PC-3 (cell line): Measurements from ENCODE around the gene LTB4R2. TPM values are rescaled to one million over a fixed set of nuclear protein-coding genes. Genes with fewer than 3 reads are reported as not detected.
A peak's percentile ranks its signal among the peaks of the same experiment; 100 is the strongest.

ENCODE experiments used
- ATAC-seq: fragments of 200-7000 bp; cut with Tn5 transposase; 2 replicates; pipeline ENCODE4 v1.9.1; 2020; ENCODE audit warnings: mild to moderate bottlenecking, moderate library complexity
- BruUV-seq: library from RNA; stranded (reverse); fragments of 400-500 nt; replicated peaks from 2 replicates; lab custom pipeline; 2021; lab: Mats Ljungman, UMichigan
- CTCF ChIA-PET: fragments of 300-600 bp; sonication (Branson Sonifier 250); formaldehyde crosslinking; loops from one replicate; lab custom pipeline; 2022; ENCODE audit warnings: antibody characterized with exemption; lab: Charles Lee
- POLR2A ChIA-PET: fragments of 300-600 bp; sonication (Branson Sonifier 250); formaldehyde crosslinking; loops from one replicate; lab custom pipeline; 2022; ENCODE audit warnings: antibody characterized with exemption; ENCODE audit not compliant: unreplicated experiment; lab: Charles Lee
- DNase-seq: peaks from one replicate; pipeline ENCODE4 v3.0.0-alpha.2; 2015
- H2AFZ ChIP-seq: fragments of 300-600 bp; sonication (generic); 2 replicates; pipeline ENCODE4 v1.6.0; 2016; ENCODE audit warnings: antibody characterized with exemption, low read length
- H3F3A ChIP-seq: fragments of 300-600 bp; sonication (generic); one replicate; pipeline ENCODE4 v1.6.0; 2017; ENCODE audit warnings: antibody characterized with exemption, low read length, control low read depth, mild to moderate bottlenecking; ENCODE audit not compliant: unreplicated experiment
- H3K27ac ChIP-seq: fragments of 300-600 bp; sonication (generic); 2 replicates; pipeline ENCODE4 v1.5.1; 2016; ENCODE audit warnings: mild to moderate bottlenecking, low read length
- H3K27me3 ChIP-seq: fragments of 300-600 bp; sonication (generic); 2 replicates; pipeline ENCODE4 v1.6.1; 2016; ENCODE audit warnings: low read length, mixed read lengths
- H3K36me3 ChIP-seq: fragments of 300-600 bp; sonication (generic); 2 replicates; pipeline ENCODE4 v1.6.1; 2016; ENCODE audit warnings: low read depth, mixed run types, low read length, mixed read lengths
- H3K4me1 ChIP-seq: fragments of 300-600 bp; sonication (generic); 2 replicates; pipeline ENCODE4 v1.5.1; 2016; ENCODE audit warnings: low read length; ENCODE audit not compliant: insufficient read depth
- H3K4me2 ChIP-seq: fragments of 300-600 bp; sonication (generic); 2 replicates; pipeline ENCODE4 v1.6.0; 2016; ENCODE audit warnings: low read length
- H3K4me3 ChIP-seq: fragments of 300-600 bp; sonication (generic); 2 replicates; pipeline ENCODE4 v1.5.1; 2016; ENCODE audit warnings: mild to moderate bottlenecking, low read length, mixed read lengths
- H3K79me2 ChIP-seq: fragments of 300-600 bp; sonication (generic); 2 replicates; pipeline ENCODE4 v1.6.1; 2017; ENCODE audit warnings: low read length, mixed read lengths
- H3K9ac ChIP-seq: fragments of 300-600 bp; sonication (generic); 2 replicates; pipeline ENCODE4 v1.6.0; 2016; ENCODE audit warnings: mild to moderate bottlenecking, low read length
- H3K9me2 ChIP-seq: fragments of 300-600 bp; sonication (generic); replicated peaks from 2 replicates; pipeline ENCODE4 v1.6.1; 2016; ENCODE audit warnings: mixed run types, low read length, mixed read lengths
- H3K9me3 ChIP-seq: fragments of 300-600 bp; sonication (generic); 2 replicates; pipeline ENCODE4 v1.6.1; 2016; ENCODE audit warnings: low read length, mixed read lengths
- H4K20me1 ChIP-seq: fragments of 300-600 bp; sonication (generic); 2 replicates; pipeline ENCODE4 v1.6.1; 2016; ENCODE audit warnings: low read length, mixed read lengths
- CTCF ChIP-seq: fragments of 300-600 bp; sonication (generic); conservative IDR thresholded peaks from 2 replicates; pipeline ENCODE4 v1.5.1; 2017; ENCODE audit warnings: antibody characterized with exemption, low read depth, mild to moderate bottlenecking, low read length
- EZH2 ChIP-seq: fragments of 300-600 bp; sonication (generic); IDR thresholded peaks from one replicate; pipeline ENCODE4 v1.6.1; 2017; ENCODE audit warnings: antibody characterized with exemption, mild to moderate bottlenecking, low read length; ENCODE audit not compliant: unreplicated experiment
- EZH2phosphoT487 ChIP-seq: fragments of 300-600 bp; sonication (generic); IDR thresholded peaks from 2 replicates; pipeline ENCODE4 v1.6.1; 2018; ENCODE audit warnings: mild to moderate bottlenecking, antibody characterized with exemption, low read length, borderline replicate concordance
- intact Hi-C: fragments of 100-400 bp; cut with micrococcal nuclease; formaldehyde crosslinking; loops from 2 replicates; pipeline ENCODE4 v1.9.0; 2023
- total RNA-seq: library from RNA; depleted of rRNA; stranded (reverse); fragments of >200 nt; gene quantifications from 2 replicates; pipeline ENCODE4 v1.2.3, GENCODE V29; 2014

LTB4R2 gene
- total RNA-seq, 1 experiment from 2014 or later: 9.3 TPM

GRCh38 chr14:24329736-24330135, 19.8 kb downstream of the LTB4R2 start:
- Histone ChIP-seq H3K4me1 (peaks cover 5% of the 10 kb centered on the region; the same call in 1 of the 2 replicates), H3K27me3 (no peaks in the 10 kb centered on the region), H3F3A (no peaks in the 10 kb centered on the region), H3K27ac (no peak overlapping the region), H3K9me2 (no peaks in the 10 kb centered on the region), H4K20me1 (no peaks in the 10 kb centered on the region), H3K4me2 (no peak overlapping the region), H3K79me2 (no peaks in the 10 kb centered on the region), H2AFZ (no peak overlapping the region), H3K4me3 (no peak overlapping the region), H3K9me3 (no peaks in the 10 kb centered on the region), H3K36me3 (no peaks in the 10 kb centered on the region), H3K9ac (no peak overlapping the region)
- TF ChIP-seq CTCF (no peak), EZH2 (no peak), EZH2phosphoT487 (no peak)
- BruUV-seq: no TSS peak
- POLR2A ChIA-PET: no interaction called here
- CTCF ChIA-PET: no interaction called here
- ATAC-seq (no peak), DNase-seq (no peak)
- intact Hi-C loops: no loop called here

- Histone ChIP-seq H3K4me1 (peaks cover 5% of the 10 kb centered on the region; the same call in 1 of the 2 replicates), H4K20me1 (no peaks in the 10 kb centered on the region), H3K4me3 (no peak overlapping the region), H3K4me2 (no peak overlapping the region), H3K27me3 (no peaks in the 10 kb centered on the region), H2AFZ (no peak overlapping the region), H3K9ac (no peak overlapping the region), H3K36me3 (no peaks in the 10 kb centered on the region), H3F3A (no peaks in the 10 kb centered on the region), H3K27ac (no peak overlapping the region), H3K9me2 (no peaks in the 10 kb centered on the region), H3K9me3 (no peaks in the 10 kb centered on the region), H3K79me2 (no peaks in the 10 kb centered on the region)
- TF ChIP-seq EZH2phosphoT487 (no peak), CTCF (no peak), EZH2 (no peak)
- intact Hi-C loops: no loop called here
- ChIA-PET CTCF (no interaction called here), POLR2A (interaction anchor here (0.7 kb wide), 1 partner anchor 107 kb away, joined by 5 read pairs; no protein-coding TSS in a partner anchor)
- no TSS peak for BruUV-seq
- DNase-seq: no peak
- ATAC-seq: no peak
These were observed 21.2 kb downstream of the LTB4R2 start for GRCh38 chr14:24330973-24331674.

- peaks cover 5% of the 10 kb centered on the region; the same call in 1 of the 2 replicates for H3K4me1 ChIP-seq
- H3K9ac ChIP-seq: no peak overlapping the region
- no peaks in the 10 kb centered on the region for H3K36me3 ChIP-seq
- H3K9me3 ChIP-seq: no peaks in the 10 kb centered on the region
- no peaks in the 10 kb centered on the region for H3K9me2 ChIP-seq
- peak overlapping the region; percentile 33; the same call in 1 of the 2 replicates for H2AFZ ChIP-seq
- DNase-seq (no peak), ATAC-seq (no peak)
- H3K27ac ChIP-seq: no peak overlapping the region
- POLR2A ChIA-PET: no interaction called here
- no peak overlapping the region for H3K4me3 ChIP-seq
- CTCF ChIA-PET: interaction anchor here (0.7 to 1.0 kb wide), 2 partner anchors 100 to 196 kb away, joined by 5 to 8 read pairs; partner anchors contain the start of gene PSME1
- H3K4me2 ChIP-seq: no peak overlapping the region
- no peaks in the 10 kb centered on the region for H3K27me3 ChIP-seq
- TF ChIP-seq EZH2phosphoT487: no peak
- TF ChIP-seq CTCF: no peak
- no peak for TF ChIP-seq EZH2
- no peaks in the 10 kb centered on the region for H3F3A ChIP-seq
- H3K79me2 ChIP-seq: no peaks in the 10 kb centered on the region
- intact Hi-C loops: loop anchor here (2.0 kb wide), 1 partner anchor 35 kb away; no protein-coding TSS in a partner anchor
- BruUV-seq: no TSS peak
- H4K20me1 ChIP-seq: no peaks in the 10 kb centered on the region
These were observed 21.9 kb downstream of the LTB4R2 start for GRCh38 chr14:24331731-24332267.
